ENCODE measurements around the gene ZC3HAV1L. TPM values are rescaled to one million over a fixed set of nuclear protein-coding genes. Genes with fewer than 3 reads are reported as not detected.
"Not testable (repeated sequence)": the region's sequence is repeated elsewhere in the genome, so short reads cannot be mapped to it uniquely, and the experiment has no call there.

Gene ZC3HAV1L
- total RNA-seq, 1 experiment from 2014 or later = 27.3 TPM

DNA sequence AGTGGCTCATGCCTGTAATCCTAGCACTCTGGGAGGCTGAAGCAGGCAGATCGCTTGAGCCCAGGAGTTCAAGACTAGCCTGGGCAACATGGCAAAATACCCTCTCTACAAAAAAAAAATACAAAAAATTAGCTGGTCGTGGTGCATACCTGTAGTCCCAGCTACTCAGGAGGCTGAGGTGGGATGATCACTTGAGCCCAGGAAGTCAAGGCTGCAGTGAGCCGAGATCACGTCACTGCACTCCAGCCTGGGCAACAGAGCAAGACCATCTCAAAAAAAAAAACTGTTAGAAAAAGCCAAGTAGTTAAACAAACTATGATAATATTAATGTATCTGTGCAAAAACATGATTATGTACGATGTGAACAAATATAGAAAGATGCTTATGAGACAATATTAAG lies 10.0 kb downstream of the ZC3HAV1L start:
- BruUV-seq (replicated peaks); POLR2A ChIA-PET; H3K9me3 ChIP-seq (ENCODE audit: control insufficient read depth, insufficient read depth, low read depth, low read length); H3K27me3 ChIP-seq (ENCODE audit: control insufficient read depth, insufficient read depth, low read length); H3K4me3 ChIP-seq (ENCODE audit: low read depth in 2 of 2, low read length in 2 of 2); ATAC-seq; DNase-seq (ENCODE audit: low read depth, low spot score); in situ Hi-C loops (cut with HindIII; ENCODE audit: low pct_unique_long_range_greater_than_20kb, low sequenced_read_pairs); intact Hi-C loops (cut with micrococcal nuclease; ENCODE audit: unreplicated experiment); H3K4me1 ChIP-seq (ENCODE audit: control insufficient read depth, insufficient read depth, low read length); H3K27ac ChIP-seq (ENCODE audit: low read length): not testable (repeated sequence)
- H3K36me3 ChIP-seq (ENCODE audit: control insufficient read depth, insufficient read depth, low read length) = peaks cover 33% of the 10 kb centered on the region
- CTCF ChIA-PET = interaction anchor here (1.0 kb wide), 1 partner anchor 49 kb away, joined by 3 read pairs; no protein-coding TSS in a partner anchor

DNA sequence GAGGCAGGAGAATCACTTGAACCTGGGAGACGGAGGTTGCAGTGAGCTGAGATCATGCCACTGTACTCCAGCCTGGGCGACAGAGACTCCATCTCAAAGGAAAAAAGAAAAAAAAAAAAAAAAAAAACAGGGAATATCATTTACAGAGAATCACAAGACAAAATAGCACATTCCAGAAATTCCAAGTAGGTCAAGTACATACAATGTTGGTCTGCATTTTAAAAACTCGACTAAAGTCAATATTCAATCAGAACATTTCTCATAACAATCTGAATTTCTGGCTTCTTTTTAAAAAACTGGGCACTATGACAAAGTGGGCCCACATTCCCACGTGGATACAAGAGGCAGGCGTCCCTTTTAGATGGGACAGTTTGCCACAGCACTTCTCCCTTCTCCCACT lies 12.8 kb downstream of the ZC3HAV1L start:
- Histone ChIP-seq H3K36me3 (ENCODE audit: control insufficient read depth, insufficient read depth, low read length) (peaks cover 26% of the 10 kb centered on the region), H3K27ac (ENCODE audit: low read length) (no peak overlapping the region), H3K4me1 (ENCODE audit: control insufficient read depth, insufficient read depth, low read length) (no peaks in the 10 kb centered on the region), H3K27me3 (ENCODE audit: control insufficient read depth, insufficient read depth, low read length) (no peaks in the 10 kb centered on the region), H3K9me3 (ENCODE audit: control insufficient read depth, insufficient read depth, low read depth, low read length) (no peaks in the 10 kb centered on the region), H3K4me3 (ENCODE audit: low read depth in 2 of 2, low read length in 2 of 2) (no peak overlapping the region)
- TF ChIP-seq, protein P1, sequence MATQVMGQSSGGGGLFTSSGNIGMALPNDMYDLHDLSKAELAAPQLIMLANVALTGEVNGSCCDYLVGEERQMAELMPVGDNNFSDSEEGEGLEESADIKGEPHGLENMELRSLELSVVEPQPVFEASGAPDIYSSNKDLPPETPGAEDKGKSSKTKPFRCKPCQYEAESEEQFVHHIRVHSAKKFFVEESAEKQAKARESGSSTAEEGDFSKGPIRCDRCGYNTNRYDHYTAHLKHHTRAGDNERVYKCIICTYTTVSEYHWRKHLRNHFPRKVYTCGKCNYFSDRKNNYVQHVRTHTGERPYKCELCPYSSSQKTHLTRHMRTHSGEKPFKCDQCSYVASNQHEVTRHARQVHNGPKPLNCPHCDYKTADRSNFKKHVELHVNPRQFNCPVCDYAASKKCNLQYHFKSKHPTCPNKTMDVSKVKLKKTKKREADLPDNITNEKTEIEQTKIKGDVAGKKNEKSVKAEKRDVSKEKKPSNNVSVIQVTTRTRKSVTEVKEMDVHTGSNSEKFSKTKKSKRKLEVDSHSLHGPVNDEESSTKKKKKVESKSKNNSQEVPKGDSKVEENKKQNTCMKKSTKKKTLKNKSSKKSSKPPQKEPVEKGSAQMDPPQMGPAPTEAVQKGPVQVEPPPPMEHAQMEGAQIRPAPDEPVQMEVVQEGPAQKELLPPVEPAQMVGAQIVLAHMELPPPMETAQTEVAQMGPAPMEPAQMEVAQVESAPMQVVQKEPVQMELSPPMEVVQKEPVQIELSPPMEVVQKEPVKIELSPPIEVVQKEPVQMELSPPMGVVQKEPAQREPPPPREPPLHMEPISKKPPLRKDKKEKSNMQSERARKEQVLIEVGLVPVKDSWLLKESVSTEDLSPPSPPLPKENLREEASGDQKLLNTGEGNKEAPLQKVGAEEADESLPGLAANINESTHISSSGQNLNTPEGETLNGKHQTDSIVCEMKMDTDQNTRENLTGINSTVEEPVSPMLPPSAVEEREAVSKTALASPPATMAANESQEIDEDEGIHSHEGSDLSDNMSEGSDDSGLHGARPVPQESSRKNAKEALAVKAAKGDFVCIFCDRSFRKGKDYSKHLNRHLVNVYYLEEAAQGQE (IDR thresholded peaks at IDR 0.05; ENCODE audit: insufficient read depth in 1 of 2, low read depth in 2 of 2, low read length in 1 of 2) = no peak
- TF ChIP-seq TCF7L2 (IDR thresholded peaks at IDR 0.05; ENCODE audit: low read depth, low read length) = no peak
- in situ Hi-C loops (cut with HindIII; ENCODE audit: low pct_unique_long_range_greater_than_20kb, low sequenced_read_pairs) (no loop called here), intact Hi-C loops (cut with micrococcal nuclease; ENCODE audit: unreplicated experiment) (no loop called here)
- ATAC-seq (no peak), DNase-seq (ENCODE audit: low read depth, low spot score) (no peak)
- ChIA-PET CTCF (no interaction called here), POLR2A (no interaction called here)
- BruUV-seq (replicated peaks) = no TSS peak

DNA sequence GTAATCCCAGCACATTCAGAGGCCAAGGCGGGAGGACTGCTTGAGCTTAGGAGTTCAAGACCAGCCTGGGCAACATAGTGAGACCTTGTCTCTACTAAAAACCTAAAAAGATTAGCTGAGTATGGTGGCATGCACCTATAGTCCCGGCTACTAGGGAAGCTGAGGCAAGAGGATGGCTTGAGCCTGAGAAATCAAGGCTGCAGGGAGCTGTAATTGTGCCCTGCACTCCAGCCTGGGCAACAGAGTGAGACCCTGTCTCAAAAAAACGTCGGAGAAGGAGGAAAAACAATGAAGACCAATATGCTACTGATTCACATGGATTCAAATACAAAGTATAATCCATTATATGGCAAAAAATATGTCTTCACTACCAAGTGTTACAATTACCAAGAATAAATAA lies 13.6 kb downstream of the ZC3HAV1L start:
- no TSS peak for BruUV-seq (replicated peaks)
- in situ Hi-C loops (cut with HindIII; ENCODE audit: low pct_unique_long_range_greater_than_20kb, low sequenced_read_pairs) (no loop called here), intact Hi-C loops (cut with micrococcal nuclease; ENCODE audit: unreplicated experiment) (no loop called here)
- POLR2A ChIA-PET = no interaction called here
- Histone ChIP-seq H3K27me3 (ENCODE audit: control insufficient read depth, insufficient read depth, low read length) (no peaks in the 10 kb centered on the region), H3K36me3 (ENCODE audit: control insufficient read depth, insufficient read depth, low read length) (peaks cover 23% of the 10 kb centered on the region), H3K27ac (ENCODE audit: low read length) (no peak overlapping the region), H3K9me3 (ENCODE audit: control insufficient read depth, insufficient read depth, low read depth, low read length) (no peaks in the 10 kb centered on the region), H3K4me3 (ENCODE audit: low read depth in 2 of 2, low read length in 2 of 2) (no peak overlapping the region), H3K4me1 (ENCODE audit: control insufficient read depth, insufficient read depth, low read length) (no peaks in the 10 kb centered on the region)
- ATAC-seq (no peak), DNase-seq (ENCODE audit: low read depth, low spot score) (no peak)
- CTCF ChIA-PET = no interaction called here
- TF ChIP-seq POLR2AphosphoS5 (IDR thresholded peaks at IDR 0.05; ENCODE audit: low read depth, low read length) (no peak), SIN3A (IDR thresholded peaks at IDR 0.05; ENCODE audit: borderline replicate concordance, insufficient read depth, low read depth, low read length) (no peak), TCF7L2 (IDR thresholded peaks at IDR 0.05; ENCODE audit: low read depth, low read length) (no peak)
- TF ChIP-seq, protein P1 (IDR thresholded peaks at IDR 0.05; ENCODE audit: insufficient read depth in 1 of 2, low read depth in 2 of 2, low read length in 1 of 2) = no peak
- TF ChIP-seq, protein P2, sequence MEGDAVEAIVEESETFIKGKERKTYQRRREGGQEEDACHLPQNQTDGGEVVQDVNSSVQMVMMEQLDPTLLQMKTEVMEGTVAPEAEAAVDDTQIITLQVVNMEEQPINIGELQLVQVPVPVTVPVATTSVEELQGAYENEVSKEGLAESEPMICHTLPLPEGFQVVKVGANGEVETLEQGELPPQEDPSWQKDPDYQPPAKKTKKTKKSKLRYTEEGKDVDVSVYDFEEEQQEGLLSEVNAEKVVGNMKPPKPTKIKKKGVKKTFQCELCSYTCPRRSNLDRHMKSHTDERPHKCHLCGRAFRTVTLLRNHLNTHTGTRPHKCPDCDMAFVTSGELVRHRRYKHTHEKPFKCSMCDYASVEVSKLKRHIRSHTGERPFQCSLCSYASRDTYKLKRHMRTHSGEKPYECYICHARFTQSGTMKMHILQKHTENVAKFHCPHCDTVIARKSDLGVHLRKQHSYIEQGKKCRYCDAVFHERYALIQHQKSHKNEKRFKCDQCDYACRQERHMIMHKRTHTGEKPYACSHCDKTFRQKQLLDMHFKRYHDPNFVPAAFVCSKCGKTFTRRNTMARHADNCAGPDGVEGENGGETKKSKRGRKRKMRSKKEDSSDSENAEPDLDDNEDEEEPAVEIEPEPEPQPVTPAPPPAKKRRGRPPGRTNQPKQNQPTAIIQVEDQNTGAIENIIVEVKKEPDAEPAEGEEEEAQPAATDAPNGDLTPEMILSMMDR (IDR thresholded peaks at IDR 0.05) = no peak
